Omental fat pad (tissue), 4 donors: Measurements from ENCODE around the gene RHOBTB1. TPM values are rescaled to one million over a fixed set of nuclear protein-coding genes. Genes with fewer than 3 reads are reported as not detected.
"Not testable (repeated sequence)": the region's sequence is repeated elsewhere in the genome, so short reads cannot be mapped to it uniquely, and the experiment has no call there.

Experiments used
- ATAC-seq: fragments of 150-250 bp; one replicate; pipeline ENCODE4 v1.9.1; 2016; ENCODE audit warnings: mild to moderate bottlenecking, moderate library complexity; ENCODE audit not compliant: low FRiP score
- DNase-seq: peaks from one replicate; pipeline ENCODE4 v3.0.0-alpha.2; 2019; ENCODE audit warnings: low spot score
- CTCF ChIP-seq, 3 donors: fragments of 450-650 bp; IDR thresholded peaks; one replicate each; pipeline ENCODE4 v1.5.1; 2016 to 2017; ENCODE audit warnings: antibody characterized with exemption in 3 of 3, mild to moderate bottlenecking in 3 of 3, moderate library complexity in 2 of 3
- total RNA-seq, 4 donors: library from RNA; depleted of rRNA; stranded (reverse); fragments of >200 nt; gene quantifications; one replicate each; pipeline ENCODE4 v1.1.0, GENCODE V29; 2016

Gene RHOBTB1
- total RNA-seq, 4 donors from 2014 or later, result 9.5 to 34.8 (median 16.9) TPM

GRCh38 chr10:60907236-60907635, 36.7 kb downstream of the RHOBTB1 start:
- no peak for TF ChIP-seq CTCF (IDR thresholded peaks at IDR 0.05)

GRCh38 chr10:60906825-60907224, 37.2 kb downstream of the RHOBTB1 start:
- not testable (repeated sequence) for DNase-seq, ATAC-seq

More at GRCh38 chr10:60907236-60907635, 36.7 kb downstream of the RHOBTB1 start:
- ATAC-seq (no peak), DNase-seq (no peak)

GRCh38 chr10:60906411-60906810, 37.6 kb downstream of the RHOBTB1 start:
- DNase-seq (no peak), ATAC-seq (no peak)
- TF ChIP-seq CTCF (IDR thresholded peaks at IDR 0.05), result no peak

GRCh38 chr10:60905580-60905979, 38.4 kb downstream of the RHOBTB1 start:
- TF ChIP-seq CTCF (IDR thresholded peaks at IDR 0.05), result no peak
- peak; percentile 64 for ATAC-seq
- no peak for DNase-seq

GRCh38 chr10:60903096-60903495, 40.9 kb downstream of the RHOBTB1 start:
- ATAC-seq, result no peak
- DNase-seq, result no peak
- TF ChIP-seq CTCF (IDR thresholded peaks at IDR 0.05), result no peak

GRCh38 chr10:60901561-60902235, 42.3 kb downstream of the RHOBTB1 start:
- no peak for ATAC-seq
- TF ChIP-seq CTCF (IDR thresholded peaks at IDR 0.05), result no peak
- no peak for DNase-seq

GRCh38 chr10:60899266-60899665, 44.7 kb downstream of the RHOBTB1 start:
- DNase-seq (no peak), ATAC-seq (no peak)
- TF ChIP-seq CTCF (IDR thresholded peaks at IDR 0.05), result no peak
